ENCODE measurements around the gene HIP1R.
A peak's percentile ranks its signal among the peaks of the same experiment; 100 is the strongest.

The HIP1R gene

GRCh38 chr12:122830517-122831214 is 4.6 kb upstream of the HIP1R start:
- peak; percentile 80 for DNase-seq (ENCODE audit: low spot score)

- peak; percentile 79 for DNase-seq (ENCODE audit: low spot score)
Measured at GRCh38 chr12:122834104-122834920, 945 bp upstream of the HIP1R start.

DNA sequence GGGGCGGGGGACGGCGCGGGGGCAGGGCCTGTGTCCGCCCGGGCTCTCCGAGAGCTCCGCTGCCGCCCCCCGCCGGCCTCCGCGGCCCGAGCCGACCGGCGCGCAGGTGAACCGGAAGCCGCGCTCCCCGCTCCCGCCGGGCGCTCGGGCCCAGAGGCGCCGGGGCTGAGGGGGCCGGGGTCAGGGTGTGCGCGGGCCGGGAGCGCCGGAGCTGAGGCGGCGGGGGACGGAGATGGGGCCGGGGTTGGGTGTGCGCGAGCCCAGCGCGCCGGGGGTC is 431 bp downstream of the HIP1R start:
- DNase-seq (ENCODE audit: low spot score) = no peak

DNA sequence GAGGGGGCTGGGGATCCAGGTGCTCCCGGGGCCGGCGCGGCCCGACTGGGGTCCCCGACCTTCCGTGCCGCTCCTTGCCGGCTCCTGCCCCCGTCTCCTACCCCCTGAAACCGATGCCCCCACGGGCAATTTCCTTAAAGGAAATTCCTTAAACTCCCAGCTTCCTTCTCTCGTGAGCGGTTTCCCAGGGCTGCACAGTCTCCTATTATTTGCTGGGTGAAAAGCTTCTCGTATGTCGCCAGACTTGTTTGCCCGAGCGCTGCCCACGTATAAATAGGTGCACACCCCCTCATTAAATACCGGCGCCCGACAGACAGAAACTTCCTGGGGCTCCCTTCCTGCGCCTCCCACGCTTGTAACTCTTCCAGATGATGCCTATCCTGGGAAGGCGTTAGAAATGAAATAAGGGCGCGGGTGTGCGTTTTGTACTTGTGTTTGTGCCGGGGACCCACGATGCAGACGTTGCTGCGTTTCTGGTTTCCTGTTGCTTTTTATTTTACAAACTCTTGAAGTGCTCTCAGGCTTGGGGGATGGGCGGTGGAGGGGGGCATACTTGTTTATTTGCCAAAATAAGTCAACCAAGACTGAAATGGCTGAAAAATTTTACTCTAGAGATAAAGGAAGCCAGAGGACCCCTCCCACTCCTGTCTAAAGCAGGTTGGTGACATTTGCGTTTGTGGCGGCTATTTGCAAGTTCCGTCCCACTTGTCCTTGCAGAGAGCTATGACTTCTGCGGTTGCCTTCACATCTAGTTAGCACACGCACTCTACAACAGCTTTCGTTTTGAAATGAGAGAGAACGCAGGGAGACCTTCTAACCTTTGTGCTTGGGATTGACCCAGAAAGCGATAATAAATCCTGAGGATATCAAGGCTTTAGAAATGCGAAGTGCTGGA is 1.0 kb downstream of the HIP1R start:
- peak; percentile 68 for DNase-seq (ENCODE audit: low spot score)

GRCh38 chr12:122837306-122838265 is 2.3 kb downstream of the HIP1R start:
- DNase-seq (ENCODE audit: low spot score) = peak; percentile 71

DNA sequence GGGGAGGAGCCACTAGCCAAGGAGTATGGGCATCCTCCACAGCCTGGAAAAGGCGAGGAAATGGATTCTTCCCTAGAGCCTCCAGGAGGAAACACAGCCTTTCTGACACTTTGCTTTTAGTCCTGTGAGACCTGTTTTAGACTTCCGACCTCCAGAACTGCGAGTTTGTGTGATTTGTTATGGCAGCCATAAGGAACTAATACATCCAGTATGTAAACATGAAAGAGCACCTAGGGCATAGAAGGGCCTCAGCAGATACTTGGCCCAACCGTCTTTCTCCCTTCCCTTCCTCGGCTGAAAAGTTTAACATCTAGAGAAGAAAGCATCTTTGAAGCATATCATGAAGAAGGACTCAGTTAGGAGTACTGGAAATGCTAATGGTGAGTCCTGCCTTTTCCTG is 3.6 kb downstream of the HIP1R start:
- DNase-seq (ENCODE audit: low spot score) = no peak

GRCh38 chr12:122839907-122840554 is 4.8 kb downstream of the HIP1R start:
- DNase-seq (ENCODE audit: low spot score) = no peak

- DNase-seq (ENCODE audit: low spot score) = no peak
Measured at GRCh38 chr12:122840580-122841513, 5.6 kb downstream of the HIP1R start.

DNA sequence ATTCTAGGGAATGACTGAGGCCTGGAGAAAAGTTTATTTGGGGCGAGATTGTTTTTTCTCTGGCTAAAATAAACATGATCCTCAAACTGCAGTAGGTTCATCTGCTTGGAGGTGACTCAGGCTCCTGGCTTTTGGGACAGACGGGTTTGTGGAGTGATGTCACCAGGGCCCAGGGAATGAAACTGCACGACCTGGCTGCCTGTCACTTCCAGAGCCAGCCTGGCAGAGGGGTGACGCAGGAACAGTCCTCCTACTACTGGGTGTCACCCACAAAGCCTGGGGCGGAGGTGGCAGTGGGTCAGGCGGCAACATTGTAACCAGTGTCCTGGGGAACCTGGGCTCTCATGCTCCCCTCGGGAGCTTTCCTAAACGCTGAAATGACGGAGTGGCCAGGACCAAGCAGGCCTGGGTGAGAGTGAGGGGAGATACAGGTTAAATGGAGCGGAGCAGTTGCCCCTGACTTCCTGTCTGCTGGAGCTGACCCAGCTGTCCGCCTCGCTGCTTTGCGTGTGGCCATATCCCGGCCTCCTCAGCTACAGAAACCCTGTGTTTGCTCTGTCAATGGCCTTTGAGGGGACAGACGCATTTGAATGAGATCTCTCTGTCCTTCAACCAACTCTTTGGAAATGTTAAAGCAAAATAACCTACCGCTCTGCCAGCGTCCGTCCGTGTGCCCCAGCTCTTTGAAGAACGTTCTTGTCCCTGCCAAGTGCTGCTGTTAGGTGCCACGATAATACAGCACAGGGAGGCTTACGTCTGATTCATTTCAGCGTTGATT is 6.5 kb downstream of the HIP1R start:
- no peak for DNase-seq (ENCODE audit: low spot score)

- no peak for DNase-seq (ENCODE audit: low spot score)
Measured at GRCh38 chr12:122842505-122843405, 7.5 kb downstream of the HIP1R start.

GRCh38 chr12:122843455-122843854 is 8.2 kb downstream of the HIP1R start:
- no peak for DNase-seq (ENCODE audit: low spot score)

GRCh38 chr12:122844366-122844971 is 9.2 kb downstream of the HIP1R start:
- no peak for DNase-seq (ENCODE audit: low spot score)

DNA sequence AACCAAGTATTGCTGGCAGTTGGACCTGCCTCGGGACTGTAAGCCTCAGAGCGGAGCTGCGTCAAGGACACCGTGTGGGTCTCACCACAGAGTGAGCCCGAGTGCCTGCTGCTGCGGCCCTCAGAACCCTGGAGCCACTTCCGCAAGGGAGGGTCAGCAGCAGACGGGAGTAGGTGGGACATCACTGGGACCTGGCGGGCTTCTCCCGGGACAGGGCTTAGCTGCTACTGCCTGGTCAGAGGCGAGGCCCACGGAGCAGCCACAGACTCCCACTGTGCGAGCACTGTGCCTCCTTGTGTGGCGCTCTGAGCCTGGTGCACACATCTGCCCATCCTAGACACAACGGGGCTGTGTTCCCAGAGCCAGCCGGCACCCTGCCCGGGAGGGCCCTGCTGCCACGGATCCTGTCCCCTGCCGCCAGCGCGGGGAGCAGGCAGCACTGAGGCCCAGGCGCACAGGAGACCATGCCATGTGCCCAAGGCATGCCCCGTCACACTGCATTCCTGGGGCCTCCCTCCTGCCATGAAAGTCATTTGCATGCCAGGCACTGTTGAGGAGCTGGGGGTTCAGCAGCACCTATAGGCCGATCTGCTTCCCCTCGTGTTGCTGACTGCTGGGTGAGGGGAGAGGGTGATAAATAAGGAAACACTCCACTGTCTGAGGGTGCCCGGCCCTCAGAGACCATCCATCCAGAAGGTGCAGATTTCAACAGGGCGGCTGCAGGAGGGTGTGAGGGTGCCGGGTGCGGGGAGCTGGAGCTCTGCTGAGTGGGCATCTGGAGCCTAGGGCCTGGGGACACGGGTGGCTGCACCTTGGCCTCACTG is 10.0 kb downstream of the HIP1R start:
- DNase-seq (ENCODE audit: low spot score) = no peak

DNA sequence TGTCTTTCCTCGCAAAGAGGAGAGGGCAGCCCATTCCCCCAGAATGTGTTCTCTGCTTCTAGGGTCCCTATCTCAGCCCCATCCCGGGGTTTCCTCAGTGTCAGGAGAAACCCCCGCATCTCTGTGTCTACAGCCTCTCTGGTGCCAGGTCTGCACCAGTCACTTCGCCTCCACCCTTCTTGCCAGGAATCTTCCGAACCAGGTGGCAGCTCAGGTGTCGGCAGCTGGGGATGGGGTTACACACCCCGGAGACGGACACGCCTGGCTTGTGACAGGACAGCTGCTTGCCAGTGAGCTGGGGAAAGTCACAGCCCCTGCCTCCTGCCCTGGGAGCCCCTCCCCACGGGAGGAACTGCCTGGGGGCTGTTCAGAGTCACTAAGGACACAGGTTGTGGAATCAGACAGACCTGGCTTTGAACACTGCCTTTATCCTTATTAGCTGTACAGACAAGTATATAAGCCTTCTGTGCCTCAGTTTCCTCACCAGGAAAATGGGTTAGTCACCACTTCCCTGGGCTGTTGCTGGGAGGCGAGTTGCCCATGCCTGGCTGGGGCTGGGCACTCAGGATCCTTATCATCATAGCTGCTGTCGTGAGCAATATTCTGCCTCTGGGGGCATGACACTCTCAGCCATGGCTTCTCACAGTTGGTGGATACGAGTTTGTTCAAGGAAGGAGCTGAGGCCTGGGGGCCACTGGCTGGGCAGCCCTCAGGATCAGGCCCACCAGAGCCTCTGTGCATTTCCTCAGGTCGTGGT is 10.8 kb downstream of the HIP1R start:
- no peak for DNase-seq (ENCODE audit: low spot score)

GRCh38 chr12:122846622-122847515 is 11.6 kb downstream of the HIP1R start:
- no peak for DNase-seq (ENCODE audit: low spot score)
